ENCODE results near the gene SLC44A4. TPM values are rescaled to one million over a fixed set of nuclear protein-coding genes. Genes with fewer than 3 reads are reported as not detected.

The SLC44A4 gene
- total RNA-seq, 1 experiment from 2014 or later: 3.1 TPM

DNA sequence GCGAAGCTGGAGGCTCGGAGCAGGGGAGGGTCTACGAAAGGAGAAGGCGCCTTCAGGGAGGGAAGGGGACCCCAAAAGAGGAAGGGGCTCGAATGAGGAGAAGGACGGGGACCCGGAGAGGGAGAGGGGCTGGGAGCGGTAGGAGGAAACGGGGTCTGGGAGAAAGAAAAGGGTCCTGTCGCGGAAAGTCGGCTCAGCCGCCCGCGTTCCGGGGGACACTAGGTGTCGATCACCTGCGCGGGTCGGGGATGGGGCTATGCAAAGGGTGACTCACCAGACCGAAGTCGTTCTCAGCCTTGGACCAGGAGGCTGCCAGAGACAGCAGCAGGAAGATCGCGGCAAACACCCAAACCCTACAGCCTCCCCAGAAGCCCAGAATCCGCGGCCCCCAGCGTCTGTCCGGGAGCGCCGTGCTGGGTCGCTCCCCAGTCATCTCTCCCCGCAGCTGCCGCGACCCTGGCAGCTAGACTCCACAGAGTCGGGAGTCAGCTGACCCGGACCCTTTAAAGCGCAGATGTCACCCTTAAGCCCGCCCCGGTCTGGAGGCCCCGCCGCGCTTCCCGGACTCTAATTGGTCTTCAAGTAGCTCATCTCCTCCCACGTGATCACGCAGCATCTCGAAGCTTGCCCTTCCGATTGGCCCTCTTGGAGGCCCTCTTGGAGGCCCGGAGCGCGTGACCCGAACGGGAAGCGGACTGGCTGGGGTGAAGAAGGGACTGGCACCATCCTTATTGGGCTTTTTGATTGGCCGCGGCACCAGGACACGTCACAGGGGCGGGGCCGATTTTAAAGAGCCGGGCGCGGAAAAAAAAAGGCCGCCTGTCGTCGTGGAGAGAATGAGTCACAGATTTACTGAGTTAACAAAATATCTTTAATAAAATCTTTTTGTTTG is 16.2 kb downstream of the SLC44A4 start, which contains the start of gene NEU1 (continued):
- TF ChIP-seq FOXJ3 (CRISPR knock-in tag; IDR thresholded peaks at IDR 0.05; ENCODE audit: borderline replicate concordance) (no peak), ZNF138 (CRISPR knock-in tag; conservative IDR thresholded peaks at IDR 0.05) (no peak), ETV6 (CRISPR knock-in tag; IDR thresholded peaks at IDR 0.05) (peak; percentile 88), SOX15 (CRISPR knock-in tag; IDR thresholded peaks at IDR 0.05) (no peak), ZNF121 (CRISPR knock-in tag; IDR thresholded peaks at IDR 0.05) (peak; percentile 66; the same call in 1 of the 2 replicates), NR3C1 (CRISPR knock-in tag; conservative IDR thresholded peaks at IDR 0.05; ENCODE audit: low read depth) (no peak), FOXK1 (CRISPR knock-in tag; IDR thresholded peaks at IDR 0.05) (peak; percentile 45; the same call in 1 of the 2 replicates), ZNF396 (CRISPR knock-in tag; IDR thresholded peaks at IDR 0.05; ENCODE audit: borderline replicate concordance) (no peak), SP1 (CRISPR knock-in tag; conservative IDR thresholded peaks at IDR 0.05) (peak; percentile 51; the same call in 1 of the 2 replicates), ZNF232 (CRISPR knock-in tag; IDR thresholded peaks at IDR 0.05) (no peak), MXD4 (CRISPR knock-in tag; IDR thresholded peaks at IDR 0.05; ENCODE audit: borderline replicate concordance) (no peak), CBFB (CRISPR knock-in tag; IDR thresholded peaks at IDR 0.05; ENCODE audit: low read depth) (no peak), NR2C2 (CRISPR knock-in tag; IDR thresholded peaks at IDR 0.05) (no peak), TCF7 (CRISPR knock-in tag; IDR thresholded peaks at IDR 0.05; ENCODE audit: low read depth) (no peak), NFATC4 (CRISPR knock-in tag; IDR thresholded peaks at IDR 0.05) (no peak), GTF2I (CRISPR knock-in tag; conservative IDR thresholded peaks at IDR 0.05) (no peak), ATF1 (CRISPR knock-in tag; IDR thresholded peaks at IDR 0.05) (no peak), ZNF423 (CRISPR knock-in tag; IDR thresholded peaks at IDR 0.05) (no peak)
- TF ChIP-seq, protein P1, sequence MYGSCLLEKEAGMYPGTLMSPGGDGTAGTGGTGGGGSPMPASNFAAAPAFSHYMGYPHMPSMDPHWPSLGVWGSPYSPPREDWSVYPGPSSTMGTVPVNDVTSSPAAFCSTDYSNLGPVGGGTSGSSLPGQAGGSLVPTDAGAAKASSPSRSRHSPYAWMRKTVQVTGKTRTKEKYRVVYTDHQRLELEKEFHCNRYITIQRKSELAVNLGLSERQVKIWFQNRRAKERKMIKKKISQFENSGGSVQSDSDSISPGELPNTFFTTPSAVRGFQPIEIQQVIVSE (CRISPR knock-in tag; IDR thresholded peaks at IDR 0.05; ENCODE audit: borderline replicate concordance): no peak
- TF ChIP-seq, protein P2, sequence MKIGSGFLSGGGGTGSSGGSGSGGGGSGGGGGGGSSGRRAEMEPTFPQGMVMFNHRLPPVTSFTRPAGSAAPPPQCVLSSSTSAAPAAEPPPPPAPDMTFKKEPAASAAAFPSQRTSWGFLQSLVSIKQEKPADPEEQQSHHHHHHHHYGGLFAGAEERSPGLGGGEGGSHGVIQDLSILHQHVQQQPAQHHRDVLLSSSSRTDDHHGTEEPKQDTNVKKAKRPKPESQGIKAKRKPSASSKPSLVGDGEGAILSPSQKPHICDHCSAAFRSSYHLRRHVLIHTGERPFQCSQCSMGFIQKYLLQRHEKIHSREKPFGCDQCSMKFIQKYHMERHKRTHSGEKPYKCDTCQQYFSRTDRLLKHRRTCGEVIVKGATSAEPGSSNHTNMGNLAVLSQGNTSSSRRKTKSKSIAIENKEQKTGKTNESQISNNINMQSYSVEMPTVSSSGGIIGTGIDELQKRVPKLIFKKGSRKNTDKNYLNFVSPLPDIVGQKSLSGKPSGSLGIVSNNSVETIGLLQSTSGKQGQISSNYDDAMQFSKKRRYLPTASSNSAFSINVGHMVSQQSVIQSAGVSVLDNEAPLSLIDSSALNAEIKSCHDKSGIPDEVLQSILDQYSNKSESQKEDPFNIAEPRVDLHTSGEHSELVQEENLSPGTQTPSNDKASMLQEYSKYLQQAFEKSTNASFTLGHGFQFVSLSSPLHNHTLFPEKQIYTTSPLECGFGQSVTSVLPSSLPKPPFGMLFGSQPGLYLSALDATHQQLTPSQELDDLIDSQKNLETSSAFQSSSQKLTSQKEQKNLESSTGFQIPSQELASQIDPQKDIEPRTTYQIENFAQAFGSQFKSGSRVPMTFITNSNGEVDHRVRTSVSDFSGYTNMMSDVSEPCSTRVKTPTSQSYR (CRISPR knock-in tag; IDR thresholded peaks at IDR 0.05): no peak
- TF ChIP-seq, protein P3, sequence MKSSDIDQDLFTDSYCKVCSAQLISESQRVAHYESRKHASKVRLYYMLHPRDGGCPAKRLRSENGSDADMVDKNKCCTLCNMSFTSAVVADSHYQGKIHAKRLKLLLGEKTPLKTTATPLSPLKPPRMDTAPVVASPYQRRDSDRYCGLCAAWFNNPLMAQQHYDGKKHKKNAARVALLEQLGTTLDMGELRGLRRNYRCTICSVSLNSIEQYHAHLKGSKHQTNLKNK (CRISPR knock-in tag; IDR thresholded peaks at IDR 0.05): no peak
- TF ChIP-seq, protein P4, sequence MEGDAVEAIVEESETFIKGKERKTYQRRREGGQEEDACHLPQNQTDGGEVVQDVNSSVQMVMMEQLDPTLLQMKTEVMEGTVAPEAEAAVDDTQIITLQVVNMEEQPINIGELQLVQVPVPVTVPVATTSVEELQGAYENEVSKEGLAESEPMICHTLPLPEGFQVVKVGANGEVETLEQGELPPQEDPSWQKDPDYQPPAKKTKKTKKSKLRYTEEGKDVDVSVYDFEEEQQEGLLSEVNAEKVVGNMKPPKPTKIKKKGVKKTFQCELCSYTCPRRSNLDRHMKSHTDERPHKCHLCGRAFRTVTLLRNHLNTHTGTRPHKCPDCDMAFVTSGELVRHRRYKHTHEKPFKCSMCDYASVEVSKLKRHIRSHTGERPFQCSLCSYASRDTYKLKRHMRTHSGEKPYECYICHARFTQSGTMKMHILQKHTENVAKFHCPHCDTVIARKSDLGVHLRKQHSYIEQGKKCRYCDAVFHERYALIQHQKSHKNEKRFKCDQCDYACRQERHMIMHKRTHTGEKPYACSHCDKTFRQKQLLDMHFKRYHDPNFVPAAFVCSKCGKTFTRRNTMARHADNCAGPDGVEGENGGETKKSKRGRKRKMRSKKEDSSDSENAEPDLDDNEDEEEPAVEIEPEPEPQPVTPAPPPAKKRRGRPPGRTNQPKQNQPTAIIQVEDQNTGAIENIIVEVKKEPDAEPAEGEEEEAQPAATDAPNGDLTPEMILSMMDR (IDR thresholded peaks at IDR 0.05): no peak
- TF ChIP-seq, protein P5, sequence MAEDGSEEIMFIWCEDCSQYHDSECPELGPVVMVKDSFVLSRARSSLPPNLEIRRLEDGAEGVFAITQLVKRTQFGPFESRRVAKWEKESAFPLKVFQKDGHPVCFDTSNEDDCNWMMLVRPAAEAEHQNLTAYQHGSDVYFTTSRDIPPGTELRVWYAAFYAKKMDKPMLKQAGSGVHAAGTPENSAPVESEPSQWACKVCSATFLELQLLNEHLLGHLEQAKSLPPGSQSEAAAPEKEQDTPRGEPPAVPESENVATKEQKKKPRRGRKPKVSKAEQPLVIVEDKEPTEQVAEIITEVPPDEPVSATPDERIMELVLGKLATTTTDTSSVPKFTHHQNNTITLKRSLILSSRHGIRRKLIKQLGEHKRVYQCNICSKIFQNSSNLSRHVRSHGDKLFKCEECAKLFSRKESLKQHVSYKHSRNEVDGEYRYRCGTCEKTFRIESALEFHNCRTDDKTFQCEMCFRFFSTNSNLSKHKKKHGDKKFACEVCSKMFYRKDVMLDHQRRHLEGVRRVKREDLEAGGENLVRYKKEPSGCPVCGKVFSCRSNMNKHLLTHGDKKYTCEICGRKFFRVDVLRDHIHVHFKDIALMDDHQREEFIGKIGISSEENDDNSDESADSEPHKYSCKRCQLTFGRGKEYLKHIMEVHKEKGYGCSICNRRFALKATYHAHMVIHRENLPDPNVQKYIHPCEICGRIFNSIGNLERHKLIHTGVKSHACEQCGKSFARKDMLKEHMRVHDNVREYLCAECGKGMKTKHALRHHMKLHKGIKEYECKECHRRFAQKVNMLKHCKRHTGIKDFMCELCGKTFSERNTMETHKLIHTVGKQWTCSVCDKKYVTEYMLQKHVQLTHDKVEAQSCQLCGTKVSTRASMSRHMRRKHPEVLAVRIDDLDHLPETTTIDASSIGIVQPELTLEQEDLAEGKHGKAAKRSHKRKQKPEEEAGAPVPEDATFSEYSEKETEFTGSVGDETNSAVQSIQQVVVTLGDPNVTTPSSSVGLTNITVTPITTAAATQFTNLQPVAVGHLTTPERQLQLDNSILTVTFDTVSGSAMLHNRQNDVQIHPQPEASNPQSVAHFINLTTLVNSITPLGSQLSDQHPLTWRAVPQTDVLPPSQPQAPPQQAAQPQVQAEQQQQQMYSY (CRISPR knock-in tag; IDR thresholded peaks at IDR 0.05): peak; percentile 94
- TF ChIP-seq, protein P6, sequence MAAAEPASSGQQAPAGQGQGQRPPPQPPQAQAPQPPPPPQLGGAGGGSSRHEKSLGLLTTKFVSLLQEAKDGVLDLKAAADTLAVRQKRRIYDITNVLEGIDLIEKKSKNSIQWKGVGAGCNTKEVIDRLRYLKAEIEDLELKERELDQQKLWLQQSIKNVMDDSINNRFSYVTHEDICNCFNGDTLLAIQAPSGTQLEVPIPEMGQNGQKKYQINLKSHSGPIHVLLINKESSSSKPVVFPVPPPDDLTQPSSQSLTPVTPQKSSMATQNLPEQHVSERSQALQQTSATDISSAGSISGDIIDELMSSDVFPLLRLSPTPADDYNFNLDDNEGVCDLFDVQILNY (CRISPR knock-in tag; IDR thresholded peaks at IDR 0.05): peak; percentile 42; the same call in 1 of the 2 replicates
- TF ChIP-seq, protein P7, sequence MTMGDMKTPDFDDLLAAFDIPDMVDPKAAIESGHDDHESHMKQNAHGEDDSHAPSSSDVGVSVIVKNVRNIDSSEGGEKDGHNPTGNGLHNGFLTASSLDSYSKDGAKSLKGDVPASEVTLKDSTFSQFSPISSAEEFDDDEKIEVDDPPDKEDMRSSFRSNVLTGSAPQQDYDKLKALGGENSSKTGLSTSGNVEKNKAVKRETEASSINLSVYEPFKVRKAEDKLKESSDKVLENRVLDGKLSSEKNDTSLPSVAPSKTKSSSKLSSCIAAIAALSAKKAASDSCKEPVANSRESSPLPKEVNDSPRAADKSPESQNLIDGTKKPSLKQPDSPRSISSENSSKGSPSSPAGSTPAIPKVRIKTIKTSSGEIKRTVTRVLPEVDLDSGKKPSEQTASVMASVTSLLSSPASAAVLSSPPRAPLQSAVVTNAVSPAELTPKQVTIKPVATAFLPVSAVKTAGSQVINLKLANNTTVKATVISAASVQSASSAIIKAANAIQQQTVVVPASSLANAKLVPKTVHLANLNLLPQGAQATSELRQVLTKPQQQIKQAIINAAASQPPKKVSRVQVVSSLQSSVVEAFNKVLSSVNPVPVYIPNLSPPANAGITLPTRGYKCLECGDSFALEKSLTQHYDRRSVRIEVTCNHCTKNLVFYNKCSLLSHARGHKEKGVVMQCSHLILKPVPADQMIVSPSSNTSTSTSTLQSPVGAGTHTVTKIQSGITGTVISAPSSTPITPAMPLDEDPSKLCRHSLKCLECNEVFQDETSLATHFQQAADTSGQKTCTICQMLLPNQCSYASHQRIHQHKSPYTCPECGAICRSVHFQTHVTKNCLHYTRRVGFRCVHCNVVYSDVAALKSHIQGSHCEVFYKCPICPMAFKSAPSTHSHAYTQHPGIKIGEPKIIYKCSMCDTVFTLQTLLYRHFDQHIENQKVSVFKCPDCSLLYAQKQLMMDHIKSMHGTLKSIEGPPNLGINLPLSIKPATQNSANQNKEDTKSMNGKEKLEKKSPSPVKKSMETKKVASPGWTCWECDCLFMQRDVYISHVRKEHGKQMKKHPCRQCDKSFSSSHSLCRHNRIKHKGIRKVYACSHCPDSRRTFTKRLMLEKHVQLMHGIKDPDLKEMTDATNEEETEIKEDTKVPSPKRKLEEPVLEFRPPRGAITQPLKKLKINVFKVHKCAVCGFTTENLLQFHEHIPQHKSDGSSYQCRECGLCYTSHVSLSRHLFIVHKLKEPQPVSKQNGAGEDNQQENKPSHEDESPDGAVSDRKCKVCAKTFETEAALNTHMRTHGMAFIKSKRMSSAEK (CRISPR knock-in tag; IDR thresholded peaks at IDR 0.05; ENCODE audit: borderline replicate concordance): no peak

Data from WTC11 (cell line).